Measurements from ENCODE around the gene ADAMTS8. TPM values are rescaled to one million over a fixed set of nuclear protein-coding genes. Genes with fewer than 3 reads are reported as not detected.

The ADAMTS8 gene
- total RNA-seq, 1 donor from 2014 or later, result 0.42 TPM

Other genes starting within 250 kb of the ADAMTS8 start
- gene ZBTB44, start 113.7 kb downstream of the ADAMTS8 start, total RNA-seq, result 35.2 TPM
- 61.2 TPM for gene ADAMTS15, start 20.0 kb upstream of the ADAMTS8 start, total RNA-seq

Data from mesenteric fat pad (tissue), 1 donor.